GM12878 (cell line): ENCODE measurements around the gene SPATA9. TPM values are rescaled to one million over a fixed set of nuclear protein-coding genes. Genes with fewer than 3 reads are reported as not detected.

Source experiments
- ASH2L ChIP-seq: fragments of 300-600, 200-600 bp; sonication (generic); IDR thresholded peaks from 2 replicates; pipeline ENCODE4 v1.6.1; 2017; ENCODE audit warnings: low read depth, mild to moderate bottlenecking, borderline replicate concordance
- BCL11A ChIP-seq: IDR thresholded peaks from 2 replicates; pipeline ENCODE4 v1.6.1; 2011; ENCODE audit warnings: low read depth, low read length
- CBFB ChIP-seq: IDR thresholded peaks from 2 replicates; pipeline ENCODE4 v1.6.1; 2016; ENCODE audit warnings: antibody characterized with exemption, low read depth
- CUX1 ChIP-seq: IDR thresholded peaks from 2 replicates; pipeline ENCODE4 v1.6.1; 2012; ENCODE audit warnings: improper control_type of control experiment, low read depth, low read length; ENCODE audit not compliant: insufficient replicate concordance
- E4F1 ChIP-seq: fragments of 450-650 bp; IDR thresholded peaks from 2 replicates; pipeline ENCODE4 v1.6.1; 2018; ENCODE audit warnings: borderline replicate concordance, mild to moderate bottlenecking; ENCODE audit not compliant: partially characterized antibody
- LARP7 ChIP-seq: fragments of 450-650 bp; IDR thresholded peaks from 2 replicates; pipeline ENCODE4 v1.6.1; 2017; ENCODE audit warnings: mild to moderate bottlenecking
- MEF2B ChIP-seq: fragments of 450-650 bp; IDR thresholded peaks from 2 replicates; pipeline ENCODE4 v1.6.1; 2018; ENCODE audit warnings: mild to moderate bottlenecking, moderate library complexity; ENCODE audit not compliant: partially characterized antibody, poor library complexity, severe bottlenecking
- PRDM15 ChIP-seq: fragments of 450-650 bp; formaldehyde crosslinking; IDR thresholded peaks from 2 replicates; pipeline ENCODE4 v1.4.0; 2020; ENCODE audit warnings: mild to moderate bottlenecking, moderate library complexity
- RELB ChIP-seq: fragments of 450-650 bp; IDR thresholded peaks from 2 replicates; pipeline ENCODE4 v1.6.1; 2017; ENCODE audit warnings: low read depth, mild to moderate bottlenecking, moderate library complexity
- RFX5 ChIP-seq: IDR thresholded peaks from 2 replicates; pipeline ENCODE4 v1.6.1; 2011; ENCODE audit warnings: low read depth, low read length, improper control_type of control experiment
- TCF7 ChIP-seq: IDR thresholded peaks from 2 replicates; pipeline ENCODE4 v1.6.1; 2014; ENCODE audit warnings: antibody characterized with exemption, borderline replicate concordance
- USF1 ChIP-seq: IDR thresholded peaks from 2 replicates; pipeline ENCODE4 v1.6.1; 2011; ENCODE audit warnings: borderline replicate concordance, low read depth, mild to moderate bottlenecking, moderate library complexity, mixed read lengths, low read length; ENCODE audit not compliant: insufficient read depth; ENCODE audit errors: extremely low read length
- polyA plus RNA-seq, 11 experiments: library from polyadenylated mRNA; depleted of rRNA in 4 of 11; unstranded in 6 of 11; stranded (reverse) in 5 of 11; fragments of >200 nt; fragmentation: Nextera tagmentation in 4 of 11; fragmentation: Illumina TruSeq in 1 of 11; extraction: Ambion mirVana in 4 of 11; extraction: Trizol in 1 of 11; gene quantifications; 1 replicate in 1 of 11; 2 replicates in 10 of 11; pipeline versions ENCODE4 v1.2.1 to v1.2.3, GENCODE V29; 2011 to 2016; ENCODE audit warnings: inconsistent platforms in 2 of 11, missing spikeins in 2 of 11, low read depth in 1 of 11
- total RNA-seq, 4 experiments: library from RNA; depleted of rRNA in 3 of 4; stranded (reverse); fragments of >200 nt in 3 of 4; fragmentation: Illumina TruSeq in 1 of 4; extraction: Trizol in 1 of 4; gene quantifications; 2 replicates each; pipeline versions ENCODE4 v1.2.1 to v1.2.3, GENCODE V29; 2013 to 2021

SPATA9 gene
- total and polyA plus RNA-seq, 10 of the 15 experiments (the other 5 are each of a cell fraction or from before 2014, with no cell fraction given): 0.11 to 0.49 (median 0.16) TPM; not detected in 1

- TF ChIP-seq MEF2B (peak; percentile 48), TCF7 (no peak), PRDM15 (CRISPR knock-in tag) (no peak), RELB (no peak), E4F1 (no peak), USF1 (peak; percentile 2), CBFB (no peak), LARP7 (peak; percentile 87), BCL11A (no peak), ASH2L (no peak), RFX5 (no peak), CUX1 (no peak)
Measured at GRCh38 chr5:95620030-95620869, 62.5 kb downstream of the SPATA9 start, which contains the start of gene GPR150 (continued).
